ENCODE measurements around the gene VPS37B.

VPS37B gene

GRCh38 chr12:122838841-122839240 lies 57.1 kb downstream of the VPS37B start:
- no peak for DNase-seq (ENCODE audit: low spot score)

- DNase-seq (ENCODE audit: low spot score): no peak
These were observed 58.3 kb downstream of the VPS37B start for GRCh38 chr12:122837306-122838265.

GRCh38 chr12:122836027-122836921 lies 59.6 kb downstream of the VPS37B start:
- peak; percentile 62 for DNase-seq (ENCODE audit: low spot score)

GRCh38 chr12:122835750-122836026 lies 60.2 kb downstream of the VPS37B start:
- no peak for DNase-seq (ENCODE audit: low spot score)

- no peak for DNase-seq (ENCODE audit: low spot score)
These were observed 60.8 kb downstream of the VPS37B start, which contains the start of gene HIP1R for GRCh38 chr12:122834921-122835749. Gene HIP1R (plus strand): TSS chr12:122835457. CDS start chr12:122835551, 94 bp downstream.

GRCh38 chr12:122834104-122834920 lies 61.6 kb downstream of the VPS37B start:
- DNase-seq (ENCODE audit: low spot score): peak; percentile 69

GRCh38 chr12:122830517-122831214 lies 65.3 kb downstream of the VPS37B start:
- DNase-seq (ENCODE audit: low spot score): no peak

- DNase-seq (ENCODE audit: low spot score): no peak
These were observed 68.7 kb downstream of the VPS37B start for GRCh38 chr12:122827258-122827657.

GRCh38 chr12:122825773-122826724 lies 69.9 kb downstream of the VPS37B start:
- DNase-seq (ENCODE audit: low spot score): no peak

- DNase-seq (ENCODE audit: low spot score): no peak
These were observed 72.5 kb downstream of the VPS37B start for GRCh38 chr12:122823429-122823828.

GRCh38 chr12:122820838-122821271 lies 75.1 kb downstream of the VPS37B start:
- no peak for DNase-seq (ENCODE audit: low spot score)

GRCh38 chr12:122820138-122820537 lies 75.8 kb downstream of the VPS37B start:
- DNase-seq (ENCODE audit: low spot score): no peak

GRCh38 chr12:122819209-122819785 lies 76.6 kb downstream of the VPS37B start:
- DNase-seq (ENCODE audit: low spot score): no peak

Data from kidney capillary endothelial cell (primary cell).